Body of pancreas (tissue), 4 donors: Measurements from ENCODE around the gene ABI1. TPM values are rescaled to one million over a fixed set of nuclear protein-coding genes. Genes with fewer than 3 reads are reported as not detected.

Experiments
- ATAC-seq: fragments of 150-250 bp; one replicate; pipeline ENCODE4 v1.9.1; 2016
- DNase-seq, 4 donors: peaks; one replicate each; pipeline ENCODE4 v3.0.0-alpha.2; 2019
- H3K27ac ChIP-seq, 4 donors: fragments of 200-600 bp; sonication (generic); 1 replicate in 3 of 4; 2 replicates in 1 of 4; pipeline versions ENCODE4 v1.5.1 to v1.6.1; 2016 to 2019; ENCODE audit warnings: mild to moderate bottlenecking in 1 of 4, mixed read lengths in 1 of 4, moderate library complexity in 1 of 4
- H3K27me3 ChIP-seq, 2 donors: fragments of 200-600 bp; sonication (generic); one replicate each; pipeline ENCODE4 v1.6.0; 2016; ENCODE audit warnings: mild to moderate bottlenecking in 1 of 2
- H3K36me3 ChIP-seq, 2 donors: fragments of 200-600 bp; sonication (generic); replicated peaks in 1 of 2; 2 replicates each; pipeline ENCODE4 v1.5.1; 2016; ENCODE audit warnings: low read depth in 2 of 2; ENCODE audit not compliant: insufficient read depth in 1 of 2
- H3K4me1 ChIP-seq: fragments of 200-600 bp; sonication (generic); one replicate; pipeline ENCODE4 v1.6.0; 2016
- H3K4me3 ChIP-seq, 2 donors: fragments of 200-600 bp; sonication (generic); 1 replicate in 1 of 2; 2 replicates in 1 of 2; pipeline ENCODE4 v1.5.1; 2016 to 2019
- H3K9me3 ChIP-seq, 3 donors: fragments of 200-600 bp; sonication (generic); 1 replicate in 2 of 3; 2 replicates in 1 of 3; pipeline ENCODE4 v1.5.1; 2016
- CTCF ChIP-seq, 7 experiments: fragments of 450-650 bp in 4 of 7; fragments of 200-600 bp in 3 of 7; sonication (generic) in 3 of 7; IDR thresholded peaks; one replicate each; pipeline ENCODE4 v1.5.1; 2016 to 2019; ENCODE audit warnings: antibody characterized with exemption in 7 of 7
- POLR2A ChIP-seq, 3 donors: fragments of 450-650 bp; IDR thresholded peaks; one replicate each; pipeline ENCODE4 v1.6.1; 2016; ENCODE audit warnings: antibody characterized with exemption in 3 of 3, mild to moderate bottlenecking in 2 of 3
- WGBS, 2 donors: methylation state at CpG; one replicate each; pipeline ENCODE4 v1.1.5; 2017; 5-methylcytosine and 5-hydroxymethylcytosine counted together
- intact Hi-C: fragments of 100-400 bp; cut with DNase I; formaldehyde crosslinking; loops from one replicate; pipeline ENCODE4 v1.15.1; 2023
- total RNA-seq, 2 donors: library from RNA; depleted of rRNA; stranded (reverse); fragments of >200 nt; gene quantifications; one replicate each; pipeline ENCODE4 v1.1.0, GENCODE V29; 2016

ABI1 gene
- total RNA-seq, 2 donors from 2014 or later: 13.5 to 24.9 TPM

GRCh38 chr10:26799342-26799741 lies 61.4 kb downstream of the ABI1 start:
- DNase-seq: peak in 2 of 4 donors; percentile 5 to 16
- 48 to 49% methylated on average over 4 of the region's 4 CpGs for WGBS, 2 donors

GRCh38 chr10:26798298-26798697 lies 62.5 kb downstream of the ABI1 start:
- WGBS, 2 donors: 90 to 96% methylated on average over 5 of the region's 5 CpGs
- TF ChIP-seq POLR2A (IDR thresholded peaks at IDR 0.05) (no peak), CTCF (IDR thresholded peaks at IDR 0.05) (no peak)

More at GRCh38 chr10:26799342-26799741, 61.4 kb downstream of the ABI1 start:
- H3K9me3 ChIP-seq: no peaks in the 10 kb centered on the region
- no peak for ATAC-seq
- no peaks in the 10 kb centered on the region for H3K36me3 ChIP-seq
- H3K27me3 ChIP-seq: no peaks in the 10 kb centered on the region
- no peak overlapping the region for H3K4me3 ChIP-seq
- peaks cover 17% of the 10 kb centered on the region for H3K4me1 ChIP-seq
- no peak overlapping the region for H3K27ac ChIP-seq
- intact Hi-C loops: no loop called here
- no peak for TF ChIP-seq CTCF (IDR thresholded peaks at IDR 0.05)
- TF ChIP-seq POLR2A (IDR thresholded peaks at IDR 0.05): no peak

DNA sequence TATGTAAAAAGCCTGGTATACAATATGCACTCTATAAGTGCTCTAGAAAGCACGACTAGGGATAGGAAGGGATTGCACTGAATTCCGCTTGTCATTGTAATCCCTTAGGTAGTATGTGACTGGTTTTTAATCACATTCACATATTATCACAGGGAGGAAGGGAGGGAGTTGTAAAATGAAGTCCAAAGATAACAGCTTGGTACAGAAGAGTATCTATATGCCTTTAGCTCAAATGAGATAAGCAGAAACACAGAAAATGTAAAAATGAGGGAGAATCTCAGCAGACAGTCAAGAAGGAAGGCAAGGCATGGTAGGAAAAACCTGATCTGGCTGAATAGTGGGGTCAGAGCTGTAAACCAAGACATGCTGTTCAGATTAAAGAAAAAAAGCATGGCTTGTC lies 63.4 kb downstream of the ABI1 start:
- ATAC-seq: no peak
- peaks cover 11% of the 10 kb centered on the region for H3K4me1 ChIP-seq
- no peak overlapping the region for H3K4me3 ChIP-seq
- H3K27ac ChIP-seq: no peak overlapping the region
- 97 to 99% methylated on average over 2 of the region's 2 CpGs for WGBS, 2 donors
- DNase-seq: no peak
- intact Hi-C loops: no loop called here
- H3K27me3 ChIP-seq: no peaks in the 10 kb centered on the region
- H3K9me3 ChIP-seq: no peaks in the 10 kb centered on the region
- no peaks in the 10 kb centered on the region for H3K36me3 ChIP-seq
- no peak for TF ChIP-seq CTCF (IDR thresholded peaks at IDR 0.05)
- TF ChIP-seq POLR2A (IDR thresholded peaks at IDR 0.05): no peak

More at GRCh38 chr10:26798298-26798697, 62.5 kb downstream of the ABI1 start:
- ATAC-seq (no peak), DNase-seq (no peak)
- Histone ChIP-seq H3K36me3 (no peaks in the 10 kb centered on the region), H3K27me3 (no peaks in the 10 kb centered on the region), H3K4me1 (peaks cover 14% of the 10 kb centered on the region), H3K4me3 (no peak overlapping the region), H3K27ac (no peak overlapping the region), H3K9me3 (no peaks in the 10 kb centered on the region)
- intact Hi-C loops: no loop called here

GRCh38 chr10:26792758-26793495 lies 67.8 kb downstream of the ABI1 start:
- TF ChIP-seq POLR2A (IDR thresholded peaks at IDR 0.05): no peak
- no peak for TF ChIP-seq CTCF (IDR thresholded peaks at IDR 0.05)
- H3K9me3 ChIP-seq: no peaks in the 10 kb centered on the region
- H3K4me1 ChIP-seq: peaks cover 9% of the 10 kb centered on the region
- no peak for ATAC-seq
- no peaks in the 10 kb centered on the region for H3K27me3 ChIP-seq
- H3K27ac ChIP-seq: peak overlapping the region in 1 of 4 donors; percentile 3
- intact Hi-C loops: no loop called here
- 21 to 26% methylated on average over 2 of the region's 2 CpGs for WGBS, 2 donors
- no peak for DNase-seq
- no peaks in the 10 kb centered on the region for H3K36me3 ChIP-seq
- H3K4me3 ChIP-seq: no peak overlapping the region
